Large intestine (tissue), 3 donors: Measurements from ENCODE around the gene PRDM11. TPM values are rescaled to one million over a fixed set of nuclear protein-coding genes. Genes with fewer than 3 reads are reported as not detected.

Experiments used
- DNase-seq, 2 donors: peaks; one replicate each; pipeline versions ENCODE4 v3.0.0 to v3.0.0-alpha.2; 2013
- H3K27ac ChIP-seq: one replicate; pipeline ENCODE4 v1.5.1; 2013; ENCODE audit warnings: low read length
- H3K27me3 ChIP-seq: 2 replicates; pipeline ENCODE4 v1.6.1; 2013; ENCODE audit warnings: low read length; ENCODE audit not compliant: control insufficient read depth, insufficient read depth
- H3K36me3 ChIP-seq: 2 replicates; pipeline ENCODE4 v1.6.1; 2013; ENCODE audit warnings: low read length; ENCODE audit not compliant: control insufficient read depth, insufficient read depth
- H3K4me1 ChIP-seq: one replicate; pipeline ENCODE4 v1.6.1; 2013; ENCODE audit warnings: low read length; ENCODE audit not compliant: control insufficient read depth, insufficient read depth
- H3K4me3 ChIP-seq: one replicate; pipeline ENCODE4 v1.5.1; 2013; ENCODE audit warnings: low read length
- H3K9me3 ChIP-seq: one replicate; pipeline ENCODE4 v1.6.1; 2013; ENCODE audit warnings: mild to moderate bottlenecking, low read depth, low read length, moderate library complexity; ENCODE audit not compliant: control insufficient read depth
- WGBS: methylation state at CpG from one replicate; pipeline ENCODE4 v1.1.5; 2013; ENCODE audit warnings: low lambda C conversion rate; ENCODE audit not compliant: insufficient coverage; 5-methylcytosine and 5-hydroxymethylcytosine counted together
- polyA plus RNA-seq: library from polyadenylated mRNA; unstranded; fragments of 120-200 nt; gene quantifications from one replicate; pipeline ENCODE4 v1.2.1, GENCODE V29; 2013

The PRDM11 gene
- polyA plus RNA-seq, 1 donor: 23.4 TPM

DNA sequence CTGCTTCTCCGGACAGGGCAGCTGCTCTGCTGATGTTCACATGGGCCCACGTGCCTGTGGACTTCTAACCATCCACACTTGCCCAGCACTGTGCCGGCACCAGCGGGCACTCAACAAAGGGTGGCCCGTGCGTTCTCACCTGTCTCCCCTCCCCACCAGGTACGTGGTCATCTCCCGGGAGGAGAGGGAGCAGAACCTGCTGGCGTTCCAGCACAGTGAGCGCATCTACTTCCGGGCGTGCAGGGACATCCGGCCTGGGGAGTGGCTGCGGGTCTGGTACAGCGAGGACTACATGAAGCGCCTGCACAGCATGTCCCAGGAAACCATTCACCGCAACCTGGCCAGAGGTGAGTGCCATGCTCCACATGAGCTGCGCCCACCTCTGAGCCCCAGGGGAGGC lies 73.0 kb downstream of the PRDM11 start:
- H3K36me3 ChIP-seq: peaks cover 58% of the 10 kb centered on the region
- no CpG with 5 or more reads among the region's 18 CpGs for WGBS
- no peaks in the 10 kb centered on the region for H3K9me3 ChIP-seq

DNA sequence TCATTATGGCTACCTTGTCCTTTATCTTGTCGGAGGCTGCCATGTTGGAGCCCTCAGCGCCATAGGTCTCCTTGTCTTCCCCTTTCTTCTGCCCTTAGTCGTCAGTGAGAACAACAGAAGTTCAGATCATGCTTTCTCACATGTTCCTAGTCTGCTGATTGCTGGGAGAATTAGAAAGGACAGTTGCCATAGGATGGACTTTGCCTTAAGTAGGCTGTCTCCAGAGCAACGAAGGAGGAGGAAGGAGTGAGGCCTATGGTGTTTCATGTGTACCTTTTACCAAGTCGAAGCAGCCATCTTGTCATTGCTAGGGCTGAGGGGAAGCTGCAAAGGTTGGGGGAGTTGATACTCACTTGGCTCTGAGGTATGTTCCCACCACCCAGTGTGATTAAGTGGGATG lies 77.1 kb downstream of the PRDM11 start:
- Histone ChIP-seq H3K27ac (peak overlapping the region; percentile 51), H3K4me1 (no peaks in the 10 kb centered on the region), H3K4me3 (no peak overlapping the region), H3K9me3 (peaks cover 10% of the 10 kb centered on the region), H3K36me3 (peaks cover 80% of the 10 kb centered on the region), H3K27me3 (no peaks in the 10 kb centered on the region)
- peak; percentile 53 to 80 for DNase-seq
- WGBS: 40% methylated on average over 1 of the region's 5 CpGs

More for the DNA sequence above, 73.0 kb downstream of the PRDM11 start:
- Histone ChIP-seq H3K27me3 (no peaks in the 10 kb centered on the region), H3K27ac (no peak overlapping the region), H3K4me3 (no peak overlapping the region), H3K4me1 (no peaks in the 10 kb centered on the region)
- DNase-seq: no peak

GRCh38 chr11:45224766-45225165 lies 78.3 kb downstream of the PRDM11 start:
- H3K36me3 ChIP-seq: peaks cover 81% of the 10 kb centered on the region
- peaks cover 10% of the 10 kb centered on the region for H3K9me3 ChIP-seq
- WGBS: no CpG with 5 or more reads among the region's 11 CpGs
- H3K27ac ChIP-seq: no peak overlapping the region
- H3K4me3 ChIP-seq: no peak overlapping the region
- DNase-seq: no peak
- no peaks in the 10 kb centered on the region for H3K27me3 ChIP-seq
- H3K4me1 ChIP-seq: no peaks in the 10 kb centered on the region

DNA sequence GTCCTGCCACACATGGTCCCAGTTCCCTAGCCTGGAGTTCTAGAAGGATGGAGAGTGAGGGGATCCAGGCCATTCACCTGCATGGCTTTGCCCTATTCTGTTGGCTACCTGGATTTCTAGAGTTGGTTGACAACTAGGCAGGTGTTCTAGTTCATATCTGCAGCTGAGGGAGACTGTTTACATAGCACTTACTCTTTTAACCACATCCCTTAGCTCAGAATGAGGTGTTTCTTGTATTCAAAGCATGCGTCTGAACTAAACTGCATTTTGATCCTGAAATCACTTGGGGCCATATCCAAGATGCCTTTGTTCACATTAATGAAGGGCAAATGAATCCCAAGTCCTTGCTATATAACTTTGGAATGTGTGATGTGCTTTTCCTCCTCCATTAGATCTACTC lies 78.8 kb downstream of the PRDM11 start:
- no CpG with 5 or more reads among the region's 1 CpG for WGBS
- no peak for DNase-seq
- Histone ChIP-seq H3K4me1 (no peaks in the 10 kb centered on the region), H3K27me3 (no peaks in the 10 kb centered on the region), H3K4me3 (no peak overlapping the region), H3K9me3 (peaks cover 10% of the 10 kb centered on the region), H3K36me3 (peaks cover 77% of the 10 kb centered on the region), H3K27ac (no peak overlapping the region)

- peaks cover 74% of the 10 kb centered on the region for H3K36me3 ChIP-seq
- no peak for DNase-seq
- H3K27me3 ChIP-seq: no peaks in the 10 kb centered on the region
- H3K9me3 ChIP-seq: peaks cover 10% of the 10 kb centered on the region
- H3K27ac ChIP-seq: no peak overlapping the region
- no peaks in the 10 kb centered on the region for H3K4me1 ChIP-seq
- WGBS: 100% methylated on average over 2 of the region's 39 CpGs
- H3K4me3 ChIP-seq: no peak overlapping the region
Observed at GRCh38 chr11:45225961-45226871, 79.8 kb downstream of the PRDM11 start.

DNA sequence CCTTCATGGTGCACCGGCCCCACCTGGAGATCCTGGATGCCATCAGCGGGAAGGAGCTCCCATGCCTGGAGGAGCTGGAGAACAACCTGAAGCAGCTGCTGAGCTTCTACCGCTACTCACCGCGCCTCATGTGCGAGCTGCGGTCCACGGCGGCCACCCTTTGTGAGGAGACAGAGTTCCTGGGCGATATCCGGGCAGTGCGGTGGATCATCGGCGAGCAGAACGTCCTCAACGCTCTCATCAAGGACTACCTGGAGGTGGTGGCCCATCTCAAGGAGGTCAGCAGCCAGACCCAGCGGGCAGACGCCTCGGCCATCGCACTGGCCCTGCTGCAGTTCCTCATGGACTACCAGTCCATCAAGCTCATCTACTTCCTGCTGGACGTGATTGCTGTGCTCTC lies 80.5 kb downstream of the PRDM11 start:
- Histone ChIP-seq H3K36me3 (peaks cover 69% of the 10 kb centered on the region), H3K27me3 (no peaks in the 10 kb centered on the region), H3K27ac (no peak overlapping the region), H3K4me1 (no peaks in the 10 kb centered on the region), H3K9me3 (peaks cover 10% of the 10 kb centered on the region), H3K4me3 (no peak overlapping the region)
- no peak for DNase-seq
- WGBS: no CpG with 5 or more reads among the region's 21 CpGs

DNA sequence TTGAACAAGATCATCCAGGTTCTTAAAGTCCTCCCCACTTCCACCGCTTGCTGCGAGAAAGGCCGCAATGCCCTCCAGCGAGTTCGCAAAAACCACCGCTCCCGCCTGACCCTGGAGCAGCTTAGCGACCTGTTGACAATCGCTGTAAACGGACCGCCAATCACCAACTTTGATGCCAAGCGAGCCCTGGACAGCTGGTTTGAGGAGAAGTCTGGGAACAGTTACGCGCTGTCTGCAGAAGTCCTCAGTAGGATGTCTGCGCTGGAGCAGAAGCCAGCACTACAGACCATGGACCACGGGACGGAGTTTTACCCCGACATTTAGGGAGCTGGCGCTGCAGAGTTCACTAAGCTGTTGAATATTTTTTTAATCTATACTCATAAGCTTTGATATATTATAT lies 81.4 kb downstream of the PRDM11 start:
- no CpG with 5 or more reads among the region's 19 CpGs for WGBS
- no peak for DNase-seq
- H3K4me3 ChIP-seq: no peak overlapping the region
- no peaks in the 10 kb centered on the region for H3K4me1 ChIP-seq
- H3K9me3 ChIP-seq: peaks cover 10% of the 10 kb centered on the region
- peaks cover 61% of the 10 kb centered on the region for H3K36me3 ChIP-seq
- H3K27ac ChIP-seq: no peak overlapping the region
- H3K27me3 ChIP-seq: no peaks in the 10 kb centered on the region

DNA sequence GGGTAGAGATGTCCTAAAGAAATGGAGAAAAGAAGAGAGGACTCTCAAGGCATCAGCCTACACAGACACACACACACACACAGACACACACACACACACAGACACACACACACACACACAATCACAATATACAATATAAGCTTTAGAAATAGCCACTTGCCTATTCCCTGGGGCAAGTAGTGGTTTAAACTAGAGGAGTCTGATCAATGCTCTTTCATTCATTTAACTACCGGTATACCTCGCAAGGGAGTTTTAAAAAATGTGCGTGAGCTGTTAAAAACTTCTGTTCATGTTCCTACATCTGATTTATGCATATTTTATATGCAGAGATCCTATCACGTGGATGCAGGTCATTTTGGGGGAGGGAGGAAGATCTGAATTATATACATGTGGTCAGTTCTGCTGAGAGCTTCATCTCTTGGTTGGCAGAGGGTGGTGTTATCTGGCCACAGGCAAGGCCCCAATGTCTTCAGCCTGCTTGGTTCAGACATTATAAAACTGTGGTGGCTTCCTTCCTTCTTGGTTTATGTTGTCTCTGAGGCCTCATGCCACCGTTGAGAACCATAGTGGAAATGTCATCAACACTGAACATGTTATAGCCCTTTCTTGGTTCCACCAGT lies 83.1 kb downstream of the PRDM11 start:
- WGBS: 100% methylated on average over 3 of the region's 5 CpGs
- H3K9me3 ChIP-seq: peaks cover 10% of the 10 kb centered on the region
- no peaks in the 10 kb centered on the region for H3K27me3 ChIP-seq
- no peak overlapping the region for H3K4me3 ChIP-seq
- peaks cover 54% of the 10 kb centered on the region for H3K36me3 ChIP-seq
- no peaks in the 10 kb centered on the region for H3K4me1 ChIP-seq
- DNase-seq: no peak
- no peak overlapping the region for H3K27ac ChIP-seq

DNA sequence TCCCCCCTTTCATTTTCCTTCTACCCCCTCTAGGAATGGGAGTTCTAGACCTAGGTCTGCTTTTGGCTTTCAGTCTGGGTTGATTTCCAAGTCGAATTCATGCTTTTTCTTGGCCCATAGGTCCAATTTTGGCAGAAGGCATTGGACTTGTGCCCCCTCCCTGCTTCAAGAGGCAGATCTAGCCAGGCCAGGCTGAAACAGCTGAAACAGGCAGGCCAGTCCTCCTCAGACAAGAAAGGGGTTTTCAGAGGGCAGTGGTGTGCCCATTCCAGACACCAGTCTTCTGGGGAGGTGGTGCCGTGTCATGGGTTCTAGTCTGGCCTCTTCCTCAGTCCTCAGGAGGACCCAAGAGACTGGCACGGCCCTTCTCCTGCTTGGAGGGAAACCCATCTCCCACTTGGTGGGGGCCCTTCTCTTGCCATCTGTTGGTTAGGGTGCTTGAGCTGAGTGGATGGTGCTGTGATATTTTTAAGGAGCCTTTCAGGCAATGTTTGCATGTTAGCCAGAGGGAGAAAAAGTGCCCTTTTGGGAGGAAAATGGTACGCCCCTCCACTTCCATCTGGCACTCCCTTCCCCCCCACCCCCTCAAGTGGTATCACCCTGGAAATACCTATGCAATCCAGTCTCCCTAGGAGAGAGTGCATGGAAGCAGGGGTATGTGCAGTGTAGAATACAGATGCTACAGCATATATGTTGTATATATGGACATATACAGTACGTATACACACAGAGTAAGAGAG lies 86.1 kb downstream of the PRDM11 start:
- H3K27me3 ChIP-seq: peaks cover under 1% of the 10 kb centered on the region
- H3K36me3 ChIP-seq: peaks cover 26% of the 10 kb centered on the region
- H3K9me3 ChIP-seq: no peaks in the 10 kb centered on the region
- WGBS: 89% methylated on average over 2 of the region's 5 CpGs
- no peak overlapping the region for H3K27ac ChIP-seq
- no peak for DNase-seq
- no peak overlapping the region for H3K4me3 ChIP-seq
- H3K4me1 ChIP-seq: no peaks in the 10 kb centered on the region

- peak; percentile 43 to 57 for DNase-seq
- Histone ChIP-seq H3K4me3 (no peak overlapping the region), H3K4me1 (no peaks in the 10 kb centered on the region), H3K27ac (no peak overlapping the region), H3K36me3 (peaks cover 20% of the 10 kb centered on the region), H3K9me3 (no peaks in the 10 kb centered on the region), H3K27me3 (peaks cover 2% of the 10 kb centered on the region)
- no CpG with 5 or more reads among the region's 17 CpGs for WGBS
Observed at GRCh38 chr11:45233121-45233803, 86.8 kb downstream of the PRDM11 start.
